NCI-H82 treated with DMSO at 0.1 percent for 48 hours (cell line): Measurements from ENCODE around the gene DCAKD.
"Not testable (repeated sequence)": the region's sequence is repeated elsewhere in the genome, so short reads cannot be mapped to it uniquely, and the experiment has no call there.

Experiments used
- DNase-seq: peaks from one replicate; lab custom pipeline; 2025; ENCODE audit not compliant: unreplicated experiment; lab: John Stamatoyannopoulos, UW

Gene DCAKD

DNA sequence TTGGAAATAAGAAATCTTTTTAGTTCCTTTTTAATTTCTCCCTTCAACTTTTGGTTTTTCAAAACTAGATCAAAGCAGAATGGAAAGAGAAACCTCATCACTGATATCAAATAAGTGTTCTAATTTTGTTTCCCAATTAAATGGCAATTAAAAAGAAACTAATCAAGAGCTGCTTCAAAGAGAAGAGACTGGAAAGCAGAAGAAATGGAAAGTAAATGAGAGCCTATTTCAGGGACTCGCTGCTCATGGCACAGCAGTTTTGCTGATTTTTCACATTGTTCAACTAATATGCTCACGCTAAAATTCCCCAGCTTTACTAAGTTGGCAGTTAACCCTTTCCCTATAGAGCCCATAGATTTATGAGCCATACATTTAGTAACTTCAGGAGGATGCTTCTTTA lies 16.2 kb upstream of the DCAKD start:
- DNase-seq = no peak

- no peak for DNase-seq
These were observed 11.8 kb upstream of the DCAKD start for GRCh38 chr17:45063198-45063597.

GRCh38 chr17:45061606-45062205 lies 10.3 kb upstream of the DCAKD start:
- DNase-seq = no peak

DNA sequence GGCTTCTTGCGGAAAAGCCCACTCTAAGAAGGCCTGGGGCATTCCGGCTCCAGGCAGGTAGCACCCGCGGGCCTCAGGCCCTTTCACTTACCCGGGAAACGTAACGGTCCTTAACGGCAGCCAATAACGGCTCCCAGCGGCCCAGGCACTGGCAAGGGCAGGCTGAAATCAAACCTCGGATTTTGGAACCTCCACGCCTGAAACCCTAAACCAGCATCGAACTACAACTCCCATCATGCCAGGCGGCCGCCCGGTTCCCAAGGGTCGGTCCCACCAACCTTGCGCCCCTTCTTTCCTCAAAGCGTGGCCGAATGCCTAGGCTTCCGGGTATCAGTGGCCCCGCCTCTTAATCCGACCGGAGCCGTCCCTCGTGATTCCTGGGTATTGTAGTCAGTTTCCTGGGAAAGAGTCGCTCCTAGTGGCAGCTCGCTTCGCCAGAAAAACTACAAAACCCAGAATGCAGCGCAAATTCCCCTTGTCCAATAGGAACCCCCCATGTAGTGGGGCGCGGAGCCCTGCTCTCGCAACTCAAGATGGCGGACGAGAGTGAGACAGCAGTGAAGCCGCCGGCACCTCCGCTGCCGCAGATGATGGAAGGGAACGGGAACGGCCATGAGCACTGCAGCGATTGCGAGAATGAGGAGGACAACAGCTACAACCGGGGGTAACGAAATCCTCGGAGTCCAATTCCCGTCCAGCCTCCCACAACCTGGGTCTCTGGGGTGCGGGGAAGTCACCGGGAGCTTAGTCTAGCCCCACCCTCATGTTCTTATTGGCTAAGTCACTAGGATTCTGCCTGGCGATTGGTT lies 9.6 kb upstream of the DCAKD start, which contains the start of gene NMT1:
Gene NMT1 (plus strand): TSS at position 521 of the 809 bp plus-strand sequence. CDS start 13 bp downstream, at position 534.
- peak; percentile 100 for DNase-seq

GRCh38 chr17:45060382-45060796 lies 9.0 kb upstream of the DCAKD start:
- DNase-seq = no peak

- DNase-seq = peak; percentile 39
These were observed 780 bp upstream of the DCAKD start for GRCh38 chr17:45052052-45052772.

GRCh38 chr17:45051720-45052051 lies 254 bp upstream of the DCAKD start:
- DNase-seq = not testable (repeated sequence)

DNA sequence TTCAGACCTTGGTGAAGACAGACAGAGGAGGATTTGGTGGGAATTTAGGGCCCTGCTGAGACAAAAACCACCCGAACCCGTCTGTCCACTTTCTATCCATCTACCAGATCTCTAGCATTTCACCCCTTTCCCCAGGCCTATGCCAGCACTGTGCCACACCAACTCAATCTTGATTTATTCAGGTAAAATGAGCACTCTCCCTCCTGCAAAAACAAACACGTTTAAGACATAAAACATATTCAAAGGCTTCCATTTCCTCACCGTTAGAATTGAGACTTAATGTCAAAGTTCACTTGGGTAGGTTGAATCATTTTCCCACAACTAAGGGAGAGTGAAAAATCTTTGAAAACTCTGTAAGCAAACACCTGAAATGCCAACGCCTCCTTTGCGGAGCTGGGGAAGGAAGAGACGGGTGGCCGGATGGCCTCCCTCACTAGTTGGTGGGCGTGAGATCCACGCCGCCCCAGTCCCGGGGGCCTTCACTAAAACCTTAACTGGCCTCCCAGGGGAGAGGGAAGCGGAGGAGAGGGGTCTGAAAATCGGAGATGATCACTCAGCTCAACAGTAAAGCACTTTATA lies 862 bp downstream of the DCAKD start:
- no peak for DNase-seq

DNA sequence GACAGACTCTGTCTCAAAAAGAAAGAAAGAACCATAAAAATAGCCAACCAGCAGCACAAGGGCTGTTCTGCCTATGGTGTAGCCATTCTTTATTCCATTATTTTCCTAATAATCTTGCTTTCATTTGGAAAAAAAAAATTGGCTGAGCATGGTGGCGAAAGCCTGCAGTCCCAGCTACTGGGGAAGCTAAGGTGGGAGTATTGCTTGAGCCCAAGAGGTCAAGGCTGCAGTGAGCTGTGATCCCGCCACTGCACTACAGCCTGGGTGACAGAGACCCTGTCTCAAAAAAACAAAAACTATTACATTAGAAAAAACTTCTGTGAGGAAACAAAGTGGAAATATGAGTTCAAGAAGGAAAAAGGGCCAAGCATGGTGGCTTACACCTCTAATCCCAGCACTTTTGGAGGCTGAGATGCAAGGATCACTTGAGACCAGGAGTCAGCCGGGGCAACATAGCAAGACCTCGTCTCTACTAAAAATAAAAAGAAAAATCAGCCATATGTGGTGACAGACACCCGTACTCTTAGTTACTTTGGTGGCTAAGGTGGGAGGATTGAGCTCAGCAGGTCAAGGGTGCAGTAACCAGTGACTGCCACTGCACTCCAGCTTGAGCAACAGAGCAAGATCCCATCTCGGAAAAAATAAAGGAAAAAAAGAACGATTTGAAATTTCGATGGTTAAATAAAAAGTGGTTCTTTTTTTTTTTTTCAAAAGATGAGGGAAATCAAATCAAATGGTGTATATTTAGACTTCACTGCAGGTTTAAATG lies 2.5 kb downstream of the DCAKD start:
- DNase-seq = no peak

GRCh38 chr17:45046537-45047125 lies 4.8 kb downstream of the DCAKD start:
- no peak for DNase-seq

- DNase-seq = no peak
These were observed 7.5 kb downstream of the DCAKD start for GRCh38 chr17:45043813-45044540.

GRCh38 chr17:45042346-45043120 lies 8.9 kb downstream of the DCAKD start:
- peak; percentile 42 for DNase-seq

DNA sequence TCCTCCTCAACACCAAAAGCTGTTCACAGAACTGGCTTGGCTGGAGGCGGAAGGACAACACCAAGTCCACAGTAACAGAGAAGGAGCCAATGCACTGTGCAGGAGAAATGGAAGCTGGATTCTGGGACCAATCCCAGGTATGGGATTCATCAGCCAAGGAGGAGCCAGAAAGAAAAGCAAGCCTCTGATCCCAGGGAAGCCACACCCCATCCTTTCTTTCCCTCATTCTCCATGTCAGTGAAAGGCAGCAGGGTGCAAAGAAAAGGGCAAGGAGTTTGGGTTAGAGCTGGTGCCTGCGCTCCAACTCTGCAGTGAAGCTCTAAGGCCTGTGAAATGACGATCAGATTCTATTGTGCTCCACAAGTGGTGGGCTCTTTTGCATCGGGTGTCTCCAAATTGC lies 11.0 kb downstream of the DCAKD start:
- DNase-seq = no peak

DNA sequence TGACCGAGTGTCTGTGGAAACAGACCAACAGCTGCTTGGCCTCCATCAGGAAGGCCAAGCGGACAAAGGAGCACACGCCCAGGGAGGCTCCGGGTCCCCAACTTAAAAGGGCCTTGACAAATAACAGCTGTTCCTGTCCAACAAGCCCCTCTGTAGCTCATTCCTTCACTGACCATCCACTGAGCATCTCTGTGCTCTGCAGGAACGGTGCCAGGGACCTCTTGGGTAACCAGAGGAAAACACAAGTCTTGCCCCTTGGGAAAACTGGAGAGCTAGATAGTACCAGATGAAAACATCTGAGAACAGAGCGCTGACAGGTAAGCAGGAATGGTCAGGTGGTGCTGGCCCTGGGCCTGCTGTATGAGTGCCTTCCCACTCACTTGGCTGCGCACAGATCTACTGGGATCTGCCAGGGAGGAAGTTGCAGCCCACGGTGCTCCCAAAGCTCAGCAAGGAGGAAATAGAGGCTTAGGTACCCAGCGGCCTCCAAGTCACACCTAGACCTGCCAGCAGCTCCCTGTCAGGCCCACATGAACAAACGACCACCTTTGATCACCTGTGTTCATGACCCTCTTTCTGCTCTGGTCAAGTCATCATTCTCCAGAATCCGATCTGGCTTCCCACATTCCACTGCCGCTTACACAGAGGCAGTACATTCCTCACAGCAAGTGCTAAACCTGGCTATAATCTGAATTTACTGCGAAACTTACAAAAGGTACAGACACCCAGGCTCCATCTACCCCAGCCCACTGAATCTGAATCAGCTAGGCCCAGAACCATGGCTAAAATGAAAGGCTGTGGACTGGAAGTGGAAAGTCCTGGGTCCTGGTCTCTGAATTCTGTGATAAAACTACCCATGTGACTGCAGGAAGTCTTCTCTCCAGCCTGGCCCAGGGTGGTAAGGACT lies 12.5 kb downstream of the DCAKD start:
- DNase-seq = no peak

DNA sequence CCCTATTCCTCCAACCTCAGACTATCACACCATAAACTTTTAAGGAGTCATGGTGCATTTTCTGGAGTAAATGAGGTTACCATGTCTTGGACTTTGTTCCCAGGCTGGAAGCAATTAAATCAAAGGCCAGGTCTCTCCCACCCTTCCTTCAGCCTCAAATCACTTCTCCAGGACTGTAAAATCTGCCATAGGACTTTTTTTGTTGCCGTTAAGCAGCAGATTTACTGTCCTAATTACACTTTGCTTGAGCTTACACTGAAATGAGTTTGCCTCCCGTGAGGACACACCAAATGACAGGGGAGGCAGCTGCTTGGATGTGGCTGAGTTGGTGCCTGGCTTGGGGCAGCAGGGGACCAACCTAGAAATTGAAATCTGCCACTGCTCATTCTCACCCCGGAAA lies 14.7 kb downstream of the DCAKD start:
- no peak for DNase-seq

- no peak for DNase-seq
These were observed 15.6 kb downstream of the DCAKD start for GRCh38 chr17:45035848-45036247.

DNA sequence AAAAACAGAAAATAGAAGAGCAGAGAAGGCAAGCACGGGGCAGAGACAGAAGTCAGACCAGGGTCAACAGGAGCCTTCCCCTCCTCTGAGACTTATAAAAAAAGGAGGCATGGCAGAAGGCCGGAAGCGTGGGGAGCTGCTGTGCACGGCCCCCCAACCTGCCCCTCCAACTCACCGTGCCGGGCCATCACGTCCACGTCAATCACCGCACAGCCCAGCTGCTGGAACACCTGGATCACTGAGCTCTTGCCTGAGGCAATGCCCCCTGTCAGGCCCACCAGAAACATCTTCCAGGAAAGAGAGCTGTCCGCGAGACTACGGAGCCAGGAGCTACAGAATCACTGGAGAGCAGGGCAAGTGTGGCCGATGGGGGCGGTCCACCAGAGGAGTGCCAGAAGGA lies 16.8 kb downstream of the DCAKD start:
- no peak for DNase-seq

DNA sequence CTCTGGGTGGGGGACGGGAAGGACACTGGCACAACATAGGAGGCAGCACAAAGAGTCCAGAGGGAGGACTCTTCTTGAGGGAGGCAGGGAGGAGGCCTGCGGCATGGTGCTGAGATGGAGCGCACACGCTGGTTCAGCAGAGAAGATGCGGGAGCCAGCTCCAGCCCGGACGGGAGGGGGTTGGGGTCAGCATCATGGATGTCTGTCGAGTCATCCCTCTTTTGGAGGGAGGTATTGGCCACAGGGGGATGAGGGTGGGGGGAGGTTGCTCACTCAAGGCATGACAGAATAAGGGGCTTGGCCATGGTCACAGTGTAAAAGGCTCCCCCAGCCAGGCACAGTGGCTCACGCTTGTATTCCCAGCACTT lies 19.3 kb downstream of the DCAKD start:
- no peak for DNase-seq
